ENCODE measurements around the gene ZSWIM1. TPM values are rescaled to one million over a fixed set of nuclear protein-coding genes. Genes with fewer than 3 reads are reported as not detected.
"Not testable (repeated sequence)": the region's sequence is repeated elsewhere in the genome, so short reads cannot be mapped to it uniquely, and the experiment has no call there.

ZSWIM1 gene
- total and polyA plus RNA-seq, 2 experiments from 2014 or later = 6.6 to 7.7 TPM

- 61 to 63% methylated on average over 9 of the region's 9 CpGs for WGBS, 2 experiments (ENCODE audit: low coverage in 1 of 2, low lambda C conversion rate in 2 of 2, missing lambda C conversion rate in 2 of 2)
- Histone ChIP-seq H3K4me1 (ENCODE audit: insufficient read depth) (no peaks in the 10 kb centered on the region; the same call in none of the 2 replicates), H4K20me1 (ENCODE audit: insufficient read depth) (no peaks in the 10 kb centered on the region), H3F3A (ENCODE audit: insufficient read depth) (peaks cover 10% of the 10 kb centered on the region; the same call in 1 of the 2 replicates), H3K27me3 (replicated peaks; ENCODE audit: insufficient read depth) (no peaks in the 10 kb centered on the region), H3K9me3 (ENCODE audit: low read depth) (no peaks in the 10 kb centered on the region), H3K4me3 (no peak overlapping the region), H3K27ac (no peak overlapping the region), H3K9ac (no peak overlapping the region), H3K79me2 (ENCODE audit: insufficient read depth) (no peaks in the 10 kb centered on the region), H3K36me3 (ENCODE audit: low read depth) (no peaks in the 10 kb centered on the region), H3K4me2 (ENCODE audit: unreplicated experiment) (no peak overlapping the region), H3K9me2 (ENCODE audit: insufficient read depth) (no peaks in the 10 kb centered on the region), H2AFZ (no peak overlapping the region)
- no peak for DNase-seq
- TF ChIP-seq EZH2 (IDR thresholded peaks at IDR 0.05; ENCODE audit: insufficient read depth, poor library complexity, severe bottlenecking) = no peak
- TF ChIP-seq EZH2phosphoT487 (IDR thresholded peaks at IDR 0.05; ENCODE audit: insufficient read depth, low read depth) = no peak
- in situ Hi-C loops (cut with MboI) = no loop called here
Observed at GRCh38 chr20:45925821-45926506, 44.9 kb downstream of the ZSWIM1 start.

DNA sequence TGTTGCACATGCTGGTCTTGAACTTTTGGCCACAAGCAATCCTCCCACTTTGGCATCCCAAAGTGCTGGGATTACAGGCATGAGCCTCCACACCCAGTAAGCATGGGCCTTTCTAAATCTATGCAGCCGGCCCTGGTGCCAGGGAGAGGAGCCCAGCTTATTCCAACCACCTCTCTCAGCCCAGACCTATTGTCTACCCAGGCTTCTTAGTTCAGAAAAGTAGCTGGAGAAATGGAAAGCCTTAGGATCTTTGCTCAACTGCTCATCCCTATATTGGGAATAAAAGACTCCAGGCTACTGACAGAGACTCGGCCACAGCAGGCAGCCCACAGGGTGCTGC is 45.7 kb downstream of the ZSWIM1 start:
- DNase-seq = no peak
- Histone ChIP-seq H3K9me2 (ENCODE audit: insufficient read depth) (no peaks in the 10 kb centered on the region), H3K27ac (no peak overlapping the region), H3F3A (ENCODE audit: insufficient read depth) (peaks cover 10% of the 10 kb centered on the region; the same call in 1 of the 2 replicates), H3K4me1 (ENCODE audit: insufficient read depth) (no peaks in the 10 kb centered on the region; the same call in none of the 2 replicates), H3K9ac (no peak overlapping the region), H3K4me3 (no peak overlapping the region), H3K27me3 (replicated peaks; ENCODE audit: insufficient read depth) (no peaks in the 10 kb centered on the region), H3K9me3 (ENCODE audit: low read depth) (no peaks in the 10 kb centered on the region), H3K79me2 (ENCODE audit: insufficient read depth) (0 out of 2 replicates have a peak, but pooled peaks cover 4% of the 10 kb centered on the region), H4K20me1 (ENCODE audit: insufficient read depth) (no peaks in the 10 kb centered on the region), H2AFZ (no peak overlapping the region), H3K4me2 (ENCODE audit: unreplicated experiment) (no peak overlapping the region), H3K36me3 (ENCODE audit: low read depth) (no peaks in the 10 kb centered on the region)
- TF ChIP-seq EZH2phosphoT487 (IDR thresholded peaks at IDR 0.05; ENCODE audit: insufficient read depth, low read depth) (no peak), EZH2 (IDR thresholded peaks at IDR 0.05; ENCODE audit: insufficient read depth, poor library complexity, severe bottlenecking) (no peak)
- WGBS, 2 experiments (ENCODE audit: low coverage in 1 of 2, low lambda C conversion rate in 2 of 2, missing lambda C conversion rate in 2 of 2) = 27 to 38% methylated on average over 2 of the region's 2 CpGs
- in situ Hi-C loops (cut with MboI) = no loop called here

- Histone ChIP-seq H4K20me1 (ENCODE audit: insufficient read depth) (no peaks in the 10 kb centered on the region), H3K4me3 (no peak overlapping the region), H3K27me3 (replicated peaks; ENCODE audit: insufficient read depth) (no peaks in the 10 kb centered on the region), H2AFZ (no peak overlapping the region), H3F3A (ENCODE audit: insufficient read depth) (peaks cover 10% of the 10 kb centered on the region; the same call in 1 of the 2 replicates), H3K4me1 (ENCODE audit: insufficient read depth) (no peaks in the 10 kb centered on the region; the same call in 1 of the 2 replicates), H3K9me2 (ENCODE audit: insufficient read depth) (no peaks in the 10 kb centered on the region), H3K79me2 (ENCODE audit: insufficient read depth) (peaks cover 6% of the 10 kb centered on the region), H3K9me3 (ENCODE audit: low read depth) (no peaks in the 10 kb centered on the region), H3K4me2 (ENCODE audit: unreplicated experiment) (no peak overlapping the region), H3K27ac (no peak overlapping the region), H3K36me3 (ENCODE audit: low read depth) (no peaks in the 10 kb centered on the region), H3K9ac (no peak overlapping the region)
- 77 to 80% methylated on average over 14 of the region's 14 CpGs for WGBS, 2 experiments (ENCODE audit: low coverage in 1 of 2, low lambda C conversion rate in 2 of 2, missing lambda C conversion rate in 2 of 2)
- DNase-seq = no peak
- in situ Hi-C loops (cut with MboI) = no loop called here
- TF ChIP-seq EZH2phosphoT487 (IDR thresholded peaks at IDR 0.05; ENCODE audit: insufficient read depth, low read depth) (no peak), EZH2 (IDR thresholded peaks at IDR 0.05; ENCODE audit: insufficient read depth, poor library complexity, severe bottlenecking) (no peak)
Observed at GRCh38 chr20:45927071-45927878, 46.2 kb downstream of the ZSWIM1 start.

- WGBS, 2 experiments (ENCODE audit: low coverage in 1 of 2, low lambda C conversion rate in 2 of 2, missing lambda C conversion rate in 2 of 2) = 92% methylated on average over 12 to 17 of the region's 17 CpGs
- H3K27ac ChIP-seq; H3K27me3 ChIP-seq (replicated peaks; ENCODE audit: insufficient read depth); H3K9ac ChIP-seq; H3K4me3 ChIP-seq; H3K9me2 ChIP-seq (ENCODE audit: insufficient read depth); H3K36me3 ChIP-seq (ENCODE audit: low read depth); DNase-seq; H4K20me1 ChIP-seq (ENCODE audit: insufficient read depth); H3K4me2 ChIP-seq (ENCODE audit: unreplicated experiment); H3K9me3 ChIP-seq (ENCODE audit: low read depth); H3K4me1 ChIP-seq (ENCODE audit: insufficient read depth); H2AFZ ChIP-seq; in situ Hi-C loops (cut with MboI): not testable (repeated sequence)
- Histone ChIP-seq H3F3A (ENCODE audit: insufficient read depth) (peaks cover 17% of the 10 kb centered on the region), H3K79me2 (ENCODE audit: insufficient read depth) (peaks cover 32% of the 10 kb centered on the region)
Observed at GRCh38 chr20:45931680-45932079, 50.7 kb downstream of the ZSWIM1 start.

Data from GM23248 (cell line).